Skeletal muscle tissue (tissue), 4 donors: ENCODE results near the gene APOBEC4. TPM values are rescaled to one million over a fixed set of nuclear protein-coding genes. Genes with fewer than 3 reads are reported as not detected.

Source experiments
- H3K27ac ChIP-seq: one replicate; pipeline ENCODE4 v1.7.0; 2013; ENCODE audit warnings: mild to moderate bottlenecking, low read depth, low read length, inconsistent platforms
- H3K27me3 ChIP-seq, 3 donors: one replicate each; pipeline ENCODE4 v1.7.0; 2013; ENCODE audit warnings: low read length in 3 of 3; ENCODE audit not compliant: control insufficient read depth in 3 of 3, insufficient read depth in 3 of 3
- H3K36me3 ChIP-seq, 3 donors: one replicate each; pipeline ENCODE4 v1.7.0; 2013; ENCODE audit warnings: low read length in 3 of 3; ENCODE audit not compliant: control insufficient read depth in 3 of 3, insufficient read depth in 3 of 3
- H3K4me1 ChIP-seq, 3 donors: one replicate each; pipeline ENCODE4 v1.7.0; 2013; ENCODE audit warnings: low read length in 3 of 3, mild to moderate bottlenecking in 3 of 3; ENCODE audit not compliant: control insufficient read depth in 3 of 3, insufficient read depth in 3 of 3
- H3K4me3 ChIP-seq, 3 donors: one replicate each; pipeline ENCODE4 v1.7.0; 2013; ENCODE audit warnings: low read length in 3 of 3
- H3K9ac ChIP-seq, 3 donors: one replicate each; pipeline ENCODE4 v1.7.0; 2013; ENCODE audit warnings: low read length in 3 of 3, mild to moderate bottlenecking in 3 of 3, moderate library complexity in 2 of 3, low read depth in 1 of 3
- H3K9me3 ChIP-seq, 3 donors: one replicate each; pipeline ENCODE4 v1.7.0; 2013; ENCODE audit warnings: low read length in 3 of 3; ENCODE audit not compliant: control insufficient read depth in 3 of 3
- total RNA-seq: library from RNA; depleted of rRNA; stranded (reverse); fragments of >200 nt; gene quantifications from one replicate; pipeline ENCODE4 v1.2.3, GENCODE V29; 2014
- donor health status: Osteomylitis.

Gene APOBEC4
- total RNA-seq, 1 donor from 2014 or later = not detected

GRCh38 chr1:183675381-183675780 is 22.3 kb upstream of the APOBEC4 start:
- no peaks in the 10 kb centered on the region for H3K27me3 ChIP-seq
- no peak overlapping the region for H3K4me3 ChIP-seq
- H3K9ac ChIP-seq = no peak overlapping the region
- no peak overlapping the region for H3K27ac ChIP-seq
- H3K36me3 ChIP-seq = no peaks in the 10 kb centered on the region
- H3K9me3 ChIP-seq = no peaks in the 10 kb centered on the region
- H3K4me1 ChIP-seq = peaks cover 0 to 2% (median 0%) of the 10 kb centered on the region in 3 donors

- no peaks in the 10 kb centered on the region for H3K9me3 ChIP-seq
- no peaks in the 10 kb centered on the region for H3K27me3 ChIP-seq
- H3K4me3 ChIP-seq = no peak overlapping the region
- H3K9ac ChIP-seq = no peak overlapping the region
- no peaks in the 10 kb centered on the region for H3K36me3 ChIP-seq
- no peak overlapping the region for H3K27ac ChIP-seq
- peaks cover 0 to 2% (median 0%) of the 10 kb centered on the region in 3 donors for H3K4me1 ChIP-seq
Observed at GRCh38 chr1:183674886-183675285, 21.8 kb upstream of the APOBEC4 start.

- Histone ChIP-seq H3K27me3 (no peaks in the 10 kb centered on the region), H3K4me3 (no peak overlapping the region), H3K27ac (no peak overlapping the region), H3K36me3 (no peaks in the 10 kb centered on the region), H3K4me1 (peaks cover 0 to 2% (median 0%) of the 10 kb centered on the region in 3 donors), H3K9ac (no peak overlapping the region), H3K9me3 (no peaks in the 10 kb centered on the region)
Observed at GRCh38 chr1:183674339-183674738, 21.2 kb upstream of the APOBEC4 start.

- H3K4me1 ChIP-seq = peaks cover 0 to 2% (median 0%) of the 10 kb centered on the region in 3 donors
- H3K9me3 ChIP-seq = no peaks in the 10 kb centered on the region
- H3K4me3 ChIP-seq = no peak overlapping the region
- no peak overlapping the region for H3K27ac ChIP-seq
- no peaks in the 10 kb centered on the region for H3K36me3 ChIP-seq
- H3K9ac ChIP-seq = no peak overlapping the region
- H3K27me3 ChIP-seq = no peaks in the 10 kb centered on the region
Observed at GRCh38 chr1:183673605-183674323, 20.6 kb upstream of the APOBEC4 start.

- no peaks in the 10 kb centered on the region for H3K27me3 ChIP-seq
- no peak overlapping the region for H3K4me3 ChIP-seq
- H3K4me1 ChIP-seq = peaks cover 0 to 2% (median 0%) of the 10 kb centered on the region in 3 donors
- no peak overlapping the region for H3K27ac ChIP-seq
- no peaks in the 10 kb centered on the region for H3K9me3 ChIP-seq
- no peaks in the 10 kb centered on the region for H3K36me3 ChIP-seq
- H3K9ac ChIP-seq = no peak overlapping the region
Observed at GRCh38 chr1:183670169-183670568, 17.1 kb upstream of the APOBEC4 start.

GRCh38 chr1:183656355-183656754 is 3.2 kb upstream of the APOBEC4 start:
- no peak overlapping the region for H3K27ac ChIP-seq
- H3K27me3 ChIP-seq = no peaks in the 10 kb centered on the region
- no peak overlapping the region for H3K4me3 ChIP-seq
- H3K9me3 ChIP-seq = no peaks in the 10 kb centered on the region
- H3K9ac ChIP-seq = no peak overlapping the region
- H3K36me3 ChIP-seq = no peaks in the 10 kb centered on the region
- no peaks in the 10 kb centered on the region for H3K4me1 ChIP-seq

GRCh38 chr1:183655562-183656075 is 2.5 kb upstream of the APOBEC4 start:
- Histone ChIP-seq H3K27ac (no peak overlapping the region), H3K27me3 (no peaks in the 10 kb centered on the region), H3K4me3 (no peak overlapping the region), H3K9me3 (no peaks in the 10 kb centered on the region), H3K36me3 (no peaks in the 10 kb centered on the region), H3K9ac (no peak overlapping the region), H3K4me1 (no peaks in the 10 kb centered on the region)

GRCh38 chr1:183654706-183655105 is 1.6 kb upstream of the APOBEC4 start:
- Histone ChIP-seq H3K27ac (no peak overlapping the region), H3K27me3 (no peaks in the 10 kb centered on the region), H3K36me3 (no peaks in the 10 kb centered on the region), H3K4me1 (no peaks in the 10 kb centered on the region), H3K9ac (no peak overlapping the region), H3K4me3 (no peak overlapping the region), H3K9me3 (no peaks in the 10 kb centered on the region)

- no peaks in the 10 kb centered on the region for H3K9me3 ChIP-seq
- no peak overlapping the region for H3K4me3 ChIP-seq
- H3K9ac ChIP-seq = no peak overlapping the region
- no peak overlapping the region for H3K27ac ChIP-seq
- no peaks in the 10 kb centered on the region for H3K27me3 ChIP-seq
- H3K36me3 ChIP-seq = no peaks in the 10 kb centered on the region
- no peaks in the 10 kb centered on the region for H3K4me1 ChIP-seq
Observed at GRCh38 chr1:183653876-183654451, 848 bp upstream of the APOBEC4 start.

- H3K27me3 ChIP-seq = no peaks in the 10 kb centered on the region
- no peaks in the 10 kb centered on the region for H3K9me3 ChIP-seq
- no peaks in the 10 kb centered on the region for H3K4me1 ChIP-seq
- no peak overlapping the region for H3K4me3 ChIP-seq
- H3K27ac ChIP-seq = no peak overlapping the region
- H3K36me3 ChIP-seq = no peaks in the 10 kb centered on the region
- H3K9ac ChIP-seq = no peak overlapping the region
Observed at GRCh38 chr1:183653462-183653794, 312 bp upstream of the APOBEC4 start.
